ENCODE results near the gene BCKDHB.
"Not testable (repeated sequence)": the region's sequence is repeated elsewhere in the genome, so short reads cannot be mapped to it uniquely, and the experiment has no call there.

BCKDHB gene

GRCh38 chr6:80106418-80107235 is at the start of gene BCKDHB:
Gene BCKDHB (plus strand): TSS chr6:80106671. CDS start chr6:80106694, 23 bp downstream.
- Histone ChIP-seq H3K9ac (peak within 1 kb of the TSS; percentile 53; the same call in 1 of the 2 replicates), H3K36me3 (ENCODE audit: insufficient read depth) (no peaks in the 10 kb centered on the region), H3K27ac (peak within 1 kb of the TSS; percentile 58; the same call in 1 of the 2 replicates), H3K4me3 (IDR thresholded peaks at IDR 0.05; ENCODE audit: insufficient read depth, low read depth, low read length) (no peak within 1 kb of the TSS), H4K20me1 (ENCODE audit: insufficient read depth) (no peaks in the 10 kb centered on the region), H3K27me3 (ENCODE audit: insufficient read depth, low read depth) (no peaks in the 10 kb centered on the region), H3K4me1 (ENCODE audit: low read depth, poor library complexity, severe bottlenecking) (peaks cover 13% of the 10 kb centered on the region), H3K4me2 (peak within 1 kb of the TSS; percentile 95), H3K79me2 (ENCODE audit: insufficient read depth, low read depth) (no peaks in the 10 kb centered on the region), H2AFZ (ENCODE audit: low read depth) (peak within 1 kb of the TSS; percentile 81)
- TF ChIP-seq CTCF (conservative IDR thresholded peaks at IDR 0.05; ENCODE audit: low read depth, low read length) = no peak

- Histone ChIP-seq H4K20me1 (ENCODE audit: insufficient read depth) (no peaks in the 10 kb centered on the region), H3K27me3 (ENCODE audit: insufficient read depth, low read depth) (no peaks in the 10 kb centered on the region), H3K4me2 (no peak overlapping the region), H2AFZ (ENCODE audit: low read depth) (no peak overlapping the region), H3K4me1 (ENCODE audit: low read depth, poor library complexity, severe bottlenecking) (no peaks in the 10 kb centered on the region), H3K27ac (no peak overlapping the region), H3K79me2 (ENCODE audit: insufficient read depth, low read depth) (no peaks in the 10 kb centered on the region), H3K36me3 (ENCODE audit: insufficient read depth) (no peaks in the 10 kb centered on the region), H3K9ac (no peak overlapping the region), H3K4me3 (IDR thresholded peaks at IDR 0.05; ENCODE audit: insufficient read depth, low read depth, low read length) (no peak overlapping the region)
- no peak for TF ChIP-seq CTCF (conservative IDR thresholded peaks at IDR 0.05; ENCODE audit: low read depth, low read length)
Measured at GRCh38 chr6:80060774-80061173, 45.7 kb upstream of the BCKDHB start.

GRCh38 chr6:80068146-80068545 is 38.3 kb upstream of the BCKDHB start:
- not testable (repeated sequence) for H3K4me1 ChIP-seq (ENCODE audit: low read depth, poor library complexity, severe bottlenecking); H2AFZ ChIP-seq (ENCODE audit: low read depth); H3K27me3 ChIP-seq (ENCODE audit: insufficient read depth, low read depth); H3K4me2 ChIP-seq; H3K4me3 ChIP-seq (IDR thresholded peaks at IDR 0.05; ENCODE audit: insufficient read depth, low read depth, low read length); H3K9ac ChIP-seq; H3K79me2 ChIP-seq (ENCODE audit: insufficient read depth, low read depth); H4K20me1 ChIP-seq (ENCODE audit: insufficient read depth); H3K36me3 ChIP-seq (ENCODE audit: insufficient read depth); H3K27ac ChIP-seq

- H3K79me2 ChIP-seq (ENCODE audit: insufficient read depth, low read depth); H3K36me3 ChIP-seq (ENCODE audit: insufficient read depth); H3K4me3 ChIP-seq (IDR thresholded peaks at IDR 0.05; ENCODE audit: insufficient read depth, low read depth, low read length); H3K27me3 ChIP-seq (ENCODE audit: insufficient read depth, low read depth); H3K4me1 ChIP-seq (ENCODE audit: low read depth, poor library complexity, severe bottlenecking); H4K20me1 ChIP-seq (ENCODE audit: insufficient read depth); H2AFZ ChIP-seq (ENCODE audit: low read depth); H3K27ac ChIP-seq; H3K9ac ChIP-seq; H3K4me2 ChIP-seq: not testable (repeated sequence)
Measured at GRCh38 chr6:80070431-80070830, 36.0 kb upstream of the BCKDHB start.

- no peak overlapping the region for H3K4me3 ChIP-seq (IDR thresholded peaks at IDR 0.05; ENCODE audit: insufficient read depth, low read depth, low read length)
- H3K9ac ChIP-seq = no peak overlapping the region
- no peak overlapping the region for H2AFZ ChIP-seq (ENCODE audit: low read depth)
- H3K36me3 ChIP-seq (ENCODE audit: insufficient read depth) = no peaks in the 10 kb centered on the region
- H3K4me1 ChIP-seq (ENCODE audit: low read depth, poor library complexity, severe bottlenecking) = no peaks in the 10 kb centered on the region
- no peak overlapping the region for H3K27ac ChIP-seq
- no peaks in the 10 kb centered on the region for H4K20me1 ChIP-seq (ENCODE audit: insufficient read depth)
- no peaks in the 10 kb centered on the region for H3K27me3 ChIP-seq (ENCODE audit: insufficient read depth, low read depth)
- no peak overlapping the region for H3K4me2 ChIP-seq
- TF ChIP-seq CTCF (conservative IDR thresholded peaks at IDR 0.05; ENCODE audit: low read depth, low read length) = no peak
- no peaks in the 10 kb centered on the region for H3K79me2 ChIP-seq (ENCODE audit: insufficient read depth, low read depth)
Measured at GRCh38 chr6:80077067-80077466, 29.4 kb upstream of the BCKDHB start.
